Heart right ventricle (tissue), 16 donors: ENCODE data around the gene TMEM63C. TPM values are rescaled to one million over a fixed set of nuclear protein-coding genes. Genes with fewer than 3 reads are reported as not detected.

Experiments used
- ATAC-seq, 8 donors: fragments of 200-7000 bp; cut with Tn5 transposase; one replicate each; pipeline ENCODE4 v1.9.1; 2020; ENCODE audit warnings: mild to moderate bottlenecking in 8 of 8, moderate library complexity in 8 of 8, moderate number of reproducible peaks in 1 of 8
- DNase-seq, 2 donors: peaks; one replicate each; pipeline ENCODE4 v3.0.0-alpha.2; 2020
- H3K27ac ChIP-seq, 10 donors: fragments of 200-600 bp; sonication (generic) in 2 of 10; one replicate each; pipeline versions ENCODE4 v1.5.0 to v1.8.0; 2020 to 2022; ENCODE audit warnings: mild to moderate bottlenecking in 3 of 10
- H3K27me3 ChIP-seq, 7 donors: fragments of 200-600 bp; one replicate each; pipeline ENCODE4 v1.8.0; 2021 to 2022; ENCODE audit warnings: mild to moderate bottlenecking in 2 of 7
- H3K36me3 ChIP-seq, 9 donors: fragments of 200-600 bp; sonication (generic) in 1 of 9; one replicate each; pipeline versions ENCODE4 v1.5.0 to v1.8.0; 2020 to 2022; ENCODE audit warnings: mild to moderate bottlenecking in 2 of 9
- H3K4me1 ChIP-seq, 9 donors: fragments of 200-600 bp; sonication (generic) in 1 of 9; one replicate each; pipeline versions ENCODE4 v1.5.0 to v1.8.0; 2020 to 2022; ENCODE audit warnings: mild to moderate bottlenecking in 4 of 9
- H3K4me3 ChIP-seq, 10 donors: fragments of 200-600 bp; sonication (generic) in 2 of 10; one replicate each; pipeline versions ENCODE4 v1.5.0 to v1.8.0; 2020 to 2022; ENCODE audit warnings: mild to moderate bottlenecking in 7 of 10, moderate library complexity in 2 of 10
- H3K9me3 ChIP-seq, 11 donors: fragments of 200-600 bp in 10 of 11; sonication (generic) in 2 of 11; one replicate each; pipeline versions ENCODE4 v1.5.0 to v1.8.0; 2013 to 2022; ENCODE audit warnings: mild to moderate bottlenecking in 2 of 11, control low read depth in 1 of 11, moderate library complexity in 1 of 11
- CTCF ChIP-seq, 9 donors: fragments of 200-600 bp; sonication (generic) in 2 of 9; IDR thresholded peaks; one replicate each; pipeline versions ENCODE4 v1.5.0 to v1.8.0; 2021 to 2022; ENCODE audit warnings: antibody characterized with exemption in 9 of 9, mild to moderate bottlenecking in 5 of 9, moderate library complexity in 1 of 9
- WGBS, 2 donors: extraction: QIAGEN DNeasy Blood & Tissue Kit; methylation state at CpG; one replicate each; pipeline ENCODE4 v1.1.7; 2013; ENCODE audit warnings: inconsistent platforms in 1 of 2; 5-methylcytosine and 5-hydroxymethylcytosine counted together
- intact Hi-C, 10 donors: fragments of 100-400 bp; cut with DNase I; formaldehyde crosslinking; loops; one replicate each; pipeline versions ENCODE4 v1.11.1 to v1.14.2; 2022
- polyA plus RNA-seq, 2 donors: library from polyadenylated mRNA; stranded (reverse); fragments of 200-250 nt; gene quantifications; one replicate each; pipeline ENCODE4 v1.2.3, GENCODE V29; 2013
- total RNA-seq, 10 donors: library from RNA; stranded (reverse); fragmentation: NEBNext Ultra II Directional in 3 of 10; extraction: Animal tissue kit (Norgen Biotek cat#: 25700) in 3 of 10; gene quantifications; one replicate each; pipeline versions ENCODE4 v1.2.1 to v1.2.4, GENCODE V29; 2021 to 2023
- donor health status: Arrhythmogenic right ventricular cardiomyopathy.
- donor health status: ischemic (EF 13 %, LVEDD 7.1; RV severe dilation, severe dysfunction).
- donor health status: healthy with polysubstance abuse.
- donor health status: DM: no; HTN: yes; CAD: no.
- donor health status: DM: no; HTN: no; CAD: no.
- donor health status: ischemic (EF 25% LVEDD 6.9; RV normal size, moderate dysfunction).
- donor health status: ischemic (EF 25% LVEDD 5.7; RV mildly dilated, moderate dysfunction).
- donor health status: healthy.
- donor health status: DM: yes; HTN: yes; CAD: no.
- donor health status: Ischemic cardiomyopathy.
- donor health status: ischemic (EF 35%, LVEDD 5.7; RV mildly dilated, moderate dysfunction).
- donor health status: nonischemic (EF 11% LVEDD 7.7; RV severe dilation, severe dysfunction).
- donor health status: DM: yes; HTN: yes; CAD: no.
- donor health status: PGD.
- donor health status: ischemic (EF 29% LVEDD 5.4; RV normal size, mild dysfunction).
- donor health status: nonischemic (EF 23%, LVEDD 6.1; RV moderate dilation, normal function).

The TMEM63C gene
- total and polyA plus RNA-seq, 12 donors, result under 0.01 to 7.2 (median 0.53) TPM

- Histone ChIP-seq H3K4me1 (no peaks in the 10 kb centered on the region), H3K4me3 (no peak overlapping the region), H3K27me3 (peaks cover 0 to 51% (median 22%) of the 10 kb centered on the region in 7 donors), H3K9me3 (no peaks in the 10 kb centered on the region), H3K36me3 (no peaks in the 10 kb centered on the region), H3K27ac (no peak overlapping the region)
- no peak for ATAC-seq
- TF ChIP-seq CTCF (IDR thresholded peaks at IDR 0.05), result no peak
- intact Hi-C loops, result no loop called here
- 79 to 82% methylated on average over 9 of the region's 9 CpGs for WGBS, 2 donors
- no peak for DNase-seq
These were observed 14.2 kb downstream of the TMEM63C start for GRCh38 chr14:77195766-77196165.

GRCh38 chr14:77197988-77198387, 16.4 kb downstream of the TMEM63C start:
- intact Hi-C loops, result no loop called here
- Histone ChIP-seq H3K4me1 (no peaks in the 10 kb centered on the region), H3K9me3 (no peaks in the 10 kb centered on the region), H3K27me3 (peaks cover 0 to 71% (median 33%) of the 10 kb centered on the region in 7 donors), H3K27ac (no peak overlapping the region), H3K36me3 (no peaks in the 10 kb centered on the region), H3K4me3 (no peak overlapping the region)
- WGBS, 2 donors, result 89% methylated on average over 4 of the region's 4 CpGs
- no peak for DNase-seq
- no peak for TF ChIP-seq CTCF (IDR thresholded peaks at IDR 0.05)
- no peak for ATAC-seq

- H3K4me1 ChIP-seq, result no peaks in the 10 kb centered on the region
- ATAC-seq (no peak), DNase-seq (no peak)
- H3K27ac ChIP-seq, result no peak overlapping the region
- no peak for TF ChIP-seq CTCF (IDR thresholded peaks at IDR 0.05)
- intact Hi-C loops, result no loop called here
- no peaks in the 10 kb centered on the region for H3K36me3 ChIP-seq
- H3K9me3 ChIP-seq, result no peaks in the 10 kb centered on the region
- no peak overlapping the region for H3K4me3 ChIP-seq
- WGBS, 2 donors, result 63 to 66% methylated on average over 6 of the region's 6 CpGs
- peaks cover 0 to 72% (median 35%) of the 10 kb centered on the region in 7 donors for H3K27me3 ChIP-seq
These were observed 17.0 kb downstream of the TMEM63C start for GRCh38 chr14:77198561-77198960.

- no peak for ATAC-seq
- intact Hi-C loops, result no loop called here
- Histone ChIP-seq H3K27ac (no peak overlapping the region), H3K9me3 (no peaks in the 10 kb centered on the region), H3K4me3 (no peak overlapping the region), H3K36me3 (no peaks in the 10 kb centered on the region), H3K4me1 (no peaks in the 10 kb centered on the region), H3K27me3 (peaks cover 0 to 81% (median 40%) of the 10 kb centered on the region in 7 donors)
- 75 to 77% methylated on average over 12 of the region's 12 CpGs for WGBS, 2 donors
- TF ChIP-seq CTCF (IDR thresholded peaks at IDR 0.05), result no peak
- no peak for DNase-seq
These were observed 18.0 kb downstream of the TMEM63C start for GRCh38 chr14:77199590-77199989.
